ENCODE data around the gene VEZF1.
A peak's percentile ranks its signal among the peaks of the same experiment; 100 is the strongest.

VEZF1 gene

GRCh38 chr17:57987581-57988300 is at the start of gene VEZF1:
TSS of gene VEZF1 (minus strand) at chr17:57988254. CDS start at chr17:57988111, 143 bp downstream.
- H3K27ac ChIP-seq (ENCODE audit: low read length), result peak within 1 kb of the TSS; percentile 83
- peak within 1 kb of the TSS; percentile 78 for H3K4me2 ChIP-seq (ENCODE audit: insufficient read depth, low read length)
- peak within 1 kb of the TSS; percentile 73 for H2AFZ ChIP-seq (ENCODE audit: low read depth, low read length)
- H3K4me1 ChIP-seq (ENCODE audit: insufficient read depth, low read length), result peaks cover 50% of the 10 kb centered on the region
- H3K79me2 ChIP-seq (ENCODE audit: insufficient read depth, low read length), result peaks cover 52% of the 10 kb centered on the region
- peak within 1 kb of the TSS; percentile 81 for H3K9ac ChIP-seq (ENCODE audit: low read depth, low read length)
- peak; percentile 84 for DNase-seq
- H4K20me1 ChIP-seq (ENCODE audit: insufficient read depth, low read length), result peaks cover 35% of the 10 kb centered on the region
- peaks cover 26% of the 10 kb centered on the region for H3K36me3 ChIP-seq (ENCODE audit: insufficient read depth, low read length)
- peak within 1 kb of the TSS; percentile 58 to 88 for H3K4me3 ChIP-seq (ENCODE audit: low read depth in 1 of 2, low read length in 2 of 2)
- H3K27me3 ChIP-seq (ENCODE audit: insufficient read depth, low read length, poor library complexity), result no peaks in the 10 kb centered on the region
- TF ChIP-seq CTCF (IDR thresholded peaks at IDR 0.05; ENCODE audit: borderline replicate concordance, extremely low read depth, low read length, poor library complexity, severe bottlenecking) (no peak), EZH2 (IDR thresholded peaks at IDR 0.05; ENCODE audit: borderline replicate concordance, low read depth, low read length, severe bottlenecking) (no peak)
- no peaks in the 10 kb centered on the region for H3K9me3 ChIP-seq (ENCODE audit: insufficient read depth, low read length, severe bottlenecking)
- peak; percentile 71 for ATAC-seq (ENCODE audit: insufficient read depth, low read depth)

- Histone ChIP-seq H3K79me2 (ENCODE audit: insufficient read depth, low read length) (no peaks in the 10 kb centered on the region), H3K27me3 (ENCODE audit: insufficient read depth, low read length, poor library complexity) (peaks cover 2% of the 10 kb centered on the region), H3K27ac (ENCODE audit: low read length) (no peak overlapping the region), H3K4me3 (ENCODE audit: low read depth in 1 of 2, low read length in 2 of 2) (no peak overlapping the region), H4K20me1 (ENCODE audit: insufficient read depth, low read length) (no peaks in the 10 kb centered on the region), H3K4me1 (ENCODE audit: insufficient read depth, low read length) (no peaks in the 10 kb centered on the region), H3K4me2 (ENCODE audit: insufficient read depth, low read length) (no peak overlapping the region), H3K9me3 (ENCODE audit: insufficient read depth, low read length, severe bottlenecking) (peaks cover 4% of the 10 kb centered on the region), H3K36me3 (ENCODE audit: insufficient read depth, low read length) (no peaks in the 10 kb centered on the region), H2AFZ (ENCODE audit: low read depth, low read length) (no peak overlapping the region), H3K9ac (ENCODE audit: low read depth, low read length) (no peak overlapping the region)
- TF ChIP-seq EZH2 (IDR thresholded peaks at IDR 0.05; ENCODE audit: borderline replicate concordance, low read depth, low read length, severe bottlenecking) (no peak), CTCF (IDR thresholded peaks at IDR 0.05; ENCODE audit: borderline replicate concordance, extremely low read depth, low read length, poor library complexity, severe bottlenecking) (no peak)
- no peak for ATAC-seq (ENCODE audit: insufficient read depth, low read depth)
- no peak for DNase-seq
These were observed 44.8 kb upstream of the VEZF1 start for GRCh38 chr17:58032691-58033415.

- DNase-seq, result no peak
- Histone ChIP-seq H3K27me3 (ENCODE audit: insufficient read depth, low read length, poor library complexity) (peaks cover 9% of the 10 kb centered on the region), H3K36me3 (ENCODE audit: insufficient read depth, low read length) (no peaks in the 10 kb centered on the region), H3K4me1 (ENCODE audit: insufficient read depth, low read length) (no peaks in the 10 kb centered on the region), H3K79me2 (ENCODE audit: insufficient read depth, low read length) (no peaks in the 10 kb centered on the region), H3K9ac (ENCODE audit: low read depth, low read length) (no peak overlapping the region), H3K4me3 (ENCODE audit: low read depth in 1 of 2, low read length in 2 of 2) (no peak overlapping the region), H3K9me3 (ENCODE audit: insufficient read depth, low read length, severe bottlenecking) (peaks cover 4% of the 10 kb centered on the region), H3K27ac (ENCODE audit: low read length) (no peak overlapping the region), H2AFZ (ENCODE audit: low read depth, low read length) (no peak overlapping the region), H4K20me1 (ENCODE audit: insufficient read depth, low read length) (no peaks in the 10 kb centered on the region), H3K4me2 (ENCODE audit: insufficient read depth, low read length) (no peak overlapping the region)
- no peak for ATAC-seq (ENCODE audit: insufficient read depth, low read depth)
- no peak for TF ChIP-seq EZH2 (IDR thresholded peaks at IDR 0.05; ENCODE audit: borderline replicate concordance, low read depth, low read length, severe bottlenecking)
- no peak for TF ChIP-seq CTCF (IDR thresholded peaks at IDR 0.05; ENCODE audit: borderline replicate concordance, extremely low read depth, low read length, poor library complexity, severe bottlenecking)
These were observed 40.5 kb upstream of the VEZF1 start for GRCh38 chr17:58028578-58028977.
